Heart left ventricle (tissue), 16 donors: ENCODE data around the gene RCL1. TPM values are rescaled to one million over a fixed set of nuclear protein-coding genes. Genes with fewer than 3 reads are reported as not detected.

Experiments
- ATAC-seq, 4 donors: fragments of 200-7000 bp; cut with Tn5 transposase; one replicate each; pipeline ENCODE4 v1.9.1; 2020 to 2022; ENCODE audit warnings: moderate library complexity in 4 of 4, mild to moderate bottlenecking in 3 of 4, moderate number of reproducible peaks in 1 of 4
- DNase-seq, 5 donors: peaks; one replicate each; pipeline ENCODE4 v3.0.0-alpha.2; 2020
- H3K27ac ChIP-seq, 12 donors: fragments of 200-600 bp; sonication (generic) in 4 of 12; one replicate each; pipeline versions ENCODE4 v1.5.0 to v1.8.0; 2016 to 2022; ENCODE audit warnings: mild to moderate bottlenecking in 2 of 12
- H3K27me3 ChIP-seq, 9 donors: fragments of 200-600 bp; sonication (generic) in 2 of 9; one replicate each; pipeline versions ENCODE4 v1.5.1 to v1.8.0; 2016 to 2022; ENCODE audit warnings: mild to moderate bottlenecking in 3 of 9
- H3K36me3 ChIP-seq, 9 donors: fragments of 200-600 bp; sonication (generic) in 2 of 9; one replicate each; pipeline versions ENCODE4 v1.5.0 to v1.8.0; 2018 to 2022; ENCODE audit warnings: mild to moderate bottlenecking in 2 of 9
- H3K4me1 ChIP-seq, 12 donors: fragments of 200-600 bp; sonication (generic) in 4 of 12; one replicate each; pipeline versions ENCODE4 v1.5.0 to v1.8.0; 2016 to 2022; ENCODE audit warnings: mild to moderate bottlenecking in 3 of 12
- H3K4me3 ChIP-seq, 12 donors: fragments of 200-600 bp; sonication (generic) in 4 of 12; one replicate each; pipeline versions ENCODE4 v1.5.0 to v1.8.0; 2017 to 2022; ENCODE audit warnings: mild to moderate bottlenecking in 9 of 12, moderate library complexity in 4 of 12
- H3K9me3 ChIP-seq, 12 donors: fragments of 200-600 bp; sonication (generic) in 4 of 12; one replicate each; pipeline versions ENCODE4 v1.5.0 to v1.8.0; 2016 to 2022; ENCODE audit warnings: mild to moderate bottlenecking in 1 of 12
- CTCF ChIP-seq, 12 donors: fragments of 200-600 bp; sonication (generic) in 4 of 12; IDR thresholded peaks; one replicate each; pipeline versions ENCODE4 v1.5.0 to v1.8.0; 2018 to 2022; ENCODE audit warnings: antibody characterized with exemption in 12 of 12, mild to moderate bottlenecking in 5 of 12
- POLR2A ChIP-seq, 2 donors: fragments of 450-650 bp; IDR thresholded peaks; one replicate each; pipeline ENCODE4 v1.6.1; 2017; ENCODE audit warnings: antibody characterized with exemption in 2 of 2, mild to moderate bottlenecking in 2 of 2, moderate library complexity in 2 of 2
- WGBS, 4 donors: extraction: QIAGEN DNeasy Blood & Tissue Kit in 2 of 4; methylation state at CpG; one replicate each; pipeline versions ENCODE4 v1.1.5 to v1.1.7; 2013 to 2018; 5-methylcytosine and 5-hydroxymethylcytosine counted together
- intact Hi-C, 10 donors: fragments of 100-400 bp; cut with DNase I; formaldehyde crosslinking; loops; one replicate each; pipeline versions ENCODE4 v1.11.1 to v1.14.2; 2022
- polyA plus RNA-seq, 2 donors: library from polyadenylated mRNA; stranded (reverse); fragments of 200-250 nt; gene quantifications; one replicate each; pipeline ENCODE4 v1.2.3, GENCODE V29; 2013
- total RNA-seq, 9 donors: library from RNA; depleted of rRNA in 2 of 9; stranded (reverse); fragments of >200 nt in 2 of 9; fragmentation: NEBNext Ultra II Directional in 3 of 9; extraction: Animal tissue kit (Norgen Biotek cat#: 25700) in 3 of 9; gene quantifications; one replicate each; pipeline versions ENCODE4 v1.1.0 to v1.2.4, GENCODE V29; 2016 to 2023
- donor health status: ischemic (EF 13 %, LVEDD 7.1; RV severe dilation, severe dysfunction).
- donor health status: healthy with polysubstance abuse.
- donor health status: DM: no; HTN: yes; CAD: no.
- donor health status: DM: no; HTN: no; CAD: no.
- donor health status: ischemic (EF 25% LVEDD 6.9; RV normal size, moderate dysfunction).
- donor health status: ischemic (EF 25% LVEDD 5.7; RV mildly dilated, moderate dysfunction).
- donor health status: healthy.
- donor health status: DM: yes; HTN: yes; CAD: no.
- donor health status: ischemic (EF 35%, LVEDD 5.7; RV mildly dilated, moderate dysfunction).
- donor health status: nonischemic (EF 11% LVEDD 7.7; RV severe dilation, severe dysfunction).
- donor health status: DM: yes; HTN: yes; CAD: no.
- donor health status: PGD.
- donor health status: ischemic (EF 29% LVEDD 5.4; RV normal size, mild dysfunction).
- donor health status: nonischemic (EF 23%, LVEDD 6.1; RV moderate dilation, normal function).

The RCL1 gene
- total and polyA plus RNA-seq, 11 donors = 3.8 to 11.3 (median 7.2) TPM

GRCh38 chr9:4784403-4784802 is 8.3 kb upstream of the RCL1 start:
- no peak overlapping the region for H3K27ac ChIP-seq
- intact Hi-C loops = no loop called here
- H3K36me3 ChIP-seq = no peaks in the 10 kb centered on the region
- peaks cover 0 to 4% (median 0%) of the 10 kb centered on the region in 9 donors for H3K27me3 ChIP-seq
- no peak overlapping the region for H3K4me3 ChIP-seq
- no peaks in the 10 kb centered on the region for H3K4me1 ChIP-seq
- H3K9me3 ChIP-seq = no peaks in the 10 kb centered on the region
- DNase-seq (no peak), ATAC-seq (no peak)
- TF ChIP-seq POLR2A (IDR thresholded peaks at IDR 0.05) = no peak
- TF ChIP-seq CTCF (IDR thresholded peaks at IDR 0.05) = no peak
- WGBS, 4 donors = 76 to 82% (median 78%) methylated on average over 2 of the region's 2 CpGs

GRCh38 chr9:4786599-4786998 is 6.1 kb upstream of the RCL1 start:
- no peak for ATAC-seq
- TF ChIP-seq POLR2A (IDR thresholded peaks at IDR 0.05) (no peak), CTCF (IDR thresholded peaks at IDR 0.05) (no peak)
- H3K4me3 ChIP-seq = no peak overlapping the region
- WGBS, 4 donors = 85 to 98% (median 97%) methylated on average over 4 of the region's 4 CpGs
- no peaks in the 10 kb centered on the region for H3K27me3 ChIP-seq
- intact Hi-C loops = no loop called here
- no peak overlapping the region for H3K27ac ChIP-seq
- no peaks in the 10 kb centered on the region for H3K9me3 ChIP-seq
- no peaks in the 10 kb centered on the region for H3K36me3 ChIP-seq
- no peak for DNase-seq
- H3K4me1 ChIP-seq = no peaks in the 10 kb centered on the region

GRCh38 chr9:4787876-4788275 is 4.9 kb upstream of the RCL1 start:
- TF ChIP-seq POLR2A (IDR thresholded peaks at IDR 0.05) = no peak
- Histone ChIP-seq H3K9me3 (no peaks in the 10 kb centered on the region), H3K27me3 (no peaks in the 10 kb centered on the region), H3K27ac (no peak overlapping the region), H3K4me3 (no peak overlapping the region), H3K36me3 (no peaks in the 10 kb centered on the region), H3K4me1 (peaks cover 0 to 7% (median 2%) of the 10 kb centered on the region in 12 donors)
- DNase-seq = no peak
- ATAC-seq = no peak
- WGBS, 4 donors = 41 to 98% (median 92%) methylated on average over 1 of the region's 1 CpG
- intact Hi-C loops = no loop called here

DNA sequence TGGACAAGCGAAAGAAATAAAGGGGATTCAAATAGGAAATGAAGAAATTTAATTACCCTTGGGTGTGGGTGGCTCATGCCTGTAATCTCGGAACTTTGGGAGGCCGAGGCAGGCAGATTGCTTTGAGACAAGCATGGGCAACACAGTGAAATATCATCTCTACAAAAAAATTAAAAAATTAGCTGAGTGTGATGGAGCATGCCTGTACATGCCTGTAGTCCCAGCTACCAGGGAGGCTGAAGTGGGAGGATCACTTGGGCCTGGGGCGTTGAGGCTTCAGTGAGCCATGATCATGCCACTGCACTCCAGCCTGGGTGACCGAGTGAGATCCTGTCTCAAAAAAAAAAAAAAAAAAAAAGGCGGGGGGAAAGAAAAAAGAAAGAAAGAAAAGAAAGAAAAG is 4.0 kb upstream of the RCL1 start:
- Histone ChIP-seq H3K36me3 (no peaks in the 10 kb centered on the region), H3K4me3 (no peak overlapping the region), H3K27me3 (no peaks in the 10 kb centered on the region), H3K9me3 (no peaks in the 10 kb centered on the region), H3K4me1 (peaks cover 0 to 10% (median 5%) of the 10 kb centered on the region in 12 donors), H3K27ac (no peak overlapping the region)
- intact Hi-C loops = no loop called here
- TF ChIP-seq CTCF (IDR thresholded peaks at IDR 0.05) (no peak), POLR2A (IDR thresholded peaks at IDR 0.05) (no peak)
- no peak for DNase-seq
- WGBS, 4 donors = 58 to 94% (median 88%) methylated on average over 5 to 6 of the region's 6 CpGs
- ATAC-seq = no peak

GRCh38 chr9:4792054-4792571 is 631 bp upstream of the RCL1 start:
- DNase-seq (no peak), ATAC-seq (peak; percentile 28 to 40 (median 30))
- Histone ChIP-seq H3K4me1 (peaks cover 0 to 20% (median 11%) of the 10 kb centered on the region in 12 donors), H3K27ac (peak overlapping the region in 7 of 12 donors; percentile 21 to 65 (median 28)), H3K9me3 (no peaks in the 10 kb centered on the region), H3K36me3 (no peaks in the 10 kb centered on the region), H3K4me3 (peak overlapping the region; percentile 51 to 98 (median 84)), H3K27me3 (no peaks in the 10 kb centered on the region)
- TF ChIP-seq POLR2A (IDR thresholded peaks at IDR 0.05) = no peak
- no peak for TF ChIP-seq CTCF (IDR thresholded peaks at IDR 0.05)
- intact Hi-C loops = loop anchor here in 8 of 10 donors (1.0 to 10.0 kb wide), 4 partner anchors 47 to 195 kb away; partner anchors contain the start of genes JAK2 (in 7 of the 8) and AK3 (in 2 of the 8)
- 2 to 5% (median 3%) methylated on average over 20 to 23 of the region's 23 CpGs for WGBS, 4 donors
